NB4 (cell line): ENCODE measurements around the gene MTLN.
"Not testable (repeated sequence)": the region's sequence is repeated elsewhere in the genome, so short reads cannot be mapped to it uniquely, and the experiment has no call there.

Experiments used
- DNase-seq: peaks from one replicate; pipeline ENCODE4 v3.0.0; 2010; ENCODE audit warnings: low read depth
- H3K4me3 ChIP-seq: one replicate; pipeline ENCODE4 v1.5.1; 2011; ENCODE audit warnings: mild to moderate bottlenecking, low read depth, low read length, moderate library complexity
- CTCF ChIP-seq: IDR thresholded peaks from one replicate; pipeline ENCODE4 v1.5.1; 2012; ENCODE audit warnings: low read depth, low read length
- MAX ChIP-seq: IDR thresholded peaks from 2 replicates; pipeline ENCODE4 v1.6.1; 2011; ENCODE audit warnings: low read depth, low read length
- MYC ChIP-seq: IDR thresholded peaks from 2 replicates; pipeline ENCODE4 v1.6.1; 2011; ENCODE audit warnings: low read depth, low read length
- POLR2A ChIP-seq: IDR thresholded peaks from 2 replicates; pipeline ENCODE4 v1.6.1; 2011; ENCODE audit warnings: mild to moderate bottlenecking; ENCODE audit not compliant: insufficient read length; ENCODE audit errors: extremely low read depth

Gene MTLN

GRCh38 chr2:110211938-110212858, at the start of gene MTLN:
Gene MTLN, minus strand, starts transcription at chr2:110212547. Its CDS starts 22 bp downstream, at chr2:110212525.
- H3K4me3 ChIP-seq, result peak within 1 kb of the TSS; percentile 91
- DNase-seq, result peak; percentile 86
- TF ChIP-seq MAX, result peak; percentile 88
- no peak for TF ChIP-seq CTCF
- TF ChIP-seq MYC, result peak; percentile 95
- peak; percentile 89 for TF ChIP-seq POLR2A

GRCh38 chr2:110261910-110262309, 49.6 kb upstream of the MTLN start:
- H3K4me3 ChIP-seq, DNase-seq: not testable (repeated sequence)

- DNase-seq, H3K4me3 ChIP-seq: not testable (repeated sequence)
Observed at GRCh38 chr2:110248081-110248795, 35.9 kb upstream of the MTLN start.

GRCh38 chr2:110245488-110246435, 33.4 kb upstream of the MTLN start:
- not testable (repeated sequence) for H3K4me3 ChIP-seq, DNase-seq

- H3K4me3 ChIP-seq, DNase-seq: not testable (repeated sequence)
Observed at GRCh38 chr2:110243283-110243682, 30.9 kb upstream of the MTLN start.

GRCh38 chr2:110234514-110234913, 22.2 kb upstream of the MTLN start:
- DNase-seq, H3K4me3 ChIP-seq: not testable (repeated sequence)

- H3K4me3 ChIP-seq, result not testable (repeated sequence)
Observed at GRCh38 chr2:110229886-110230285, 17.5 kb upstream of the MTLN start.

GRCh38 chr2:110222626-110223025, 10.3 kb upstream of the MTLN start:
- not testable (repeated sequence) for DNase-seq, H3K4me3 ChIP-seq

More at GRCh38 chr2:110229886-110230285, 17.5 kb upstream of the MTLN start:
- DNase-seq, result not testable (repeated sequence)

GRCh38 chr2:110221938-110222337, 9.6 kb upstream of the MTLN start:
- no peak for DNase-seq
- no peak overlapping the region for H3K4me3 ChIP-seq
- TF ChIP-seq MYC, result no peak
- TF ChIP-seq POLR2A, result no peak
- no peak for TF ChIP-seq CTCF
- TF ChIP-seq MAX, result no peak
